Natural killer cell (primary cell): Measurements from ENCODE around the gene IFT22. TPM values are rescaled to one million over a fixed set of nuclear protein-coding genes. Genes with fewer than 3 reads are reported as not detected.
"Not testable (repeated sequence)": the region's sequence is repeated elsewhere in the genome, so short reads cannot be mapped to it uniquely, and the experiment has no call there.

Experiments
- ATAC-seq, 3 donors: fragments of 150-1000 bp in 2 of 3; fragments of 200-7000 bp in 1 of 3; cut with Tn5 transposase; 1 replicate in 1 of 3; 2 replicates in 2 of 3; pipeline ENCODE4 v1.10.0; 2021; ENCODE audit warnings: mild to moderate bottlenecking in 2 of 3, moderate library complexity in 2 of 3
- DNase-seq, 2 donors: peaks; one replicate each; pipeline versions ENCODE4 v3.0.0 to v3.0.0-alpha.2; 2013 to 2021; ENCODE audit warnings: mixed read lengths in 1 of 2
- H3K27ac ChIP-seq: one replicate; pipeline ENCODE4 v1.5.1; 2013; ENCODE audit warnings: mild to moderate bottlenecking, low read length
- H3K27me3 ChIP-seq: one replicate; pipeline ENCODE4 v1.6.1; 2013; ENCODE audit warnings: low read length; ENCODE audit not compliant: control insufficient read depth, insufficient read depth
- H3K36me3 ChIP-seq: one replicate; pipeline ENCODE4 v1.6.1; 2013; ENCODE audit warnings: low read length; ENCODE audit not compliant: control insufficient read depth, insufficient read depth
- H3K4me1 ChIP-seq: one replicate; pipeline ENCODE4 v1.6.1; 2013; ENCODE audit warnings: low read length; ENCODE audit not compliant: control insufficient read depth, insufficient read depth
- H3K4me3 ChIP-seq: one replicate; pipeline ENCODE4 v1.5.1; 2013; ENCODE audit warnings: low read length
- H3K9me3 ChIP-seq: one replicate; pipeline ENCODE4 v1.6.1; 2013; ENCODE audit warnings: low read length; ENCODE audit not compliant: control insufficient read depth, insufficient read depth
- H3K27ac Mint-ChIP-seq, 2 donors: one replicate each; pipeline ENCODE4 v1.8.0; 2022; ENCODE audit warnings: mild to moderate bottlenecking in 2 of 2, mixed read lengths in 2 of 2, moderate library complexity in 1 of 2
- H3K27me3 Mint-ChIP-seq, 2 donors: one replicate each; pipeline ENCODE4 v1.8.0; 2022; ENCODE audit warnings: low read depth in 2 of 2, mixed read lengths in 2 of 2
- H3K36me3 Mint-ChIP-seq: one replicate; pipeline ENCODE4 v1.8.0; 2022; ENCODE audit warnings: mixed read lengths
- H3K4me1 Mint-ChIP-seq, 2 donors: one replicate each; pipeline ENCODE4 v1.8.0; 2022; ENCODE audit warnings: mixed read lengths in 2 of 2
- H3K4me3 Mint-ChIP-seq: one replicate; pipeline ENCODE4 v1.8.0; 2022; ENCODE audit warnings: mild to moderate bottlenecking, moderate library complexity, mixed read lengths
- H3K9me3 Mint-ChIP-seq, 2 donors: one replicate each; pipeline ENCODE4 v1.8.0; 2022; ENCODE audit warnings: mixed read lengths in 2 of 2
- WGBS: methylation state at CpG from one replicate; pipeline ENCODE4 v1.1.7; 2013; ENCODE audit warnings: missing lambda C conversion rate; ENCODE audit not compliant: insufficient coverage; 5-methylcytosine and 5-hydroxymethylcytosine counted together
- intact Hi-C: fragments of 100-400 bp; cut with micrococcal nuclease; formaldehyde crosslinking; loops from one replicate; pipeline ENCODE4 v1.14.2; 2022
- total RNA-seq, 4 donors: library from RNA; stranded (reverse); fragments of 120-200 nt in 1 of 4; gene quantifications; one replicate each; pipeline versions ENCODE4 v1.2.3 to v1.2.4, GENCODE V29; 2013 to 2022
- TF ChIP-seq, protein P1 (sequence below): fragments of 200-600 bp; IDR thresholded peaks from one replicate; pipeline ENCODE4 v1.8.0; 2022; ENCODE audit warnings: antibody characterized with exemption

Gene IFT22
- total RNA-seq, 3 donors from 2014 or later (not counting 1 experiment from before 2014, with no cell fraction given): 2.9 to 3.8 (median 3.7) TPM

DNA sequence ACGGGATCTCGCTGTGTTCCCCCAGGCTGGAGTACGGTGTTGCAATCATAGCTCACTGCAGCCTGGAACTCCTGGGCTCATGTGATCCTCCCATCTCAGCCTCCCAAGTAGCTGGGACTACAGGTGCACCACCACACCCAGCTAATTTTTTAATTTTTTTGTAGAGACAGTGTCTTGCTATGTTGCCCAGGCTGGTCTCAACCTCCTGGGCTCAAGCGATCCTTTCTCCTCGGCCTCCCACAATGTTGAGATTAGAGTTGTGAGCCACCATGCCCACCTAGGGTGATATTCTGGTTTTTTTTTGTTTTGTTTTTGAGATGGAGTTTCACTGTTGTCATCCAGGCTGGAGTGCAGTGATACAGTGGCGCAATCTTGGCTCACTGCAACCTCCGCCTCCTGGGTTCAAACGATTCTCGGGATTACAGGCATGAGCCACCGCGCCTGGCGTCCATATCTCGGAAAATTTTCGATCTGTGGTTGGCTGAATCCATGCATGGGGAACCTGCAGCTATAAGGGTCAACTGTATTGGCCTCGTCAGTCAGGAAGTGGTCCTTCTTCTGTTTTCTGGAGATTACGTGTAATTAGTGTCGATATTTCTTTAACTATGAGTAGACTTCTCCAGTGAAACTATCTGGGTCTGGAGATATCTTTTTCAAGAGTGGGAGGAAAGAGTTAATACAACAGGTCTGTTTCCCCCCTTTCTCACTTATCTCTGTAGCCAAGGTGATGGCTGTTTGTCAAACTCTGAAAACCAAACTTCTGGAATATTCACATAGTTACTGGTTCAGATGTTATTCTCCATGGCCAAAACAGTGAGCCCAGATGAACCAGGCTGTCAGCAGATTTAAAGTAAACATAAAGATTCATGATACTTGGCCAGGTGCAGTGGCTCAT, 55.7 kb downstream of the IFT22 start:
- Mint-ChIP-seq H3K27ac (no peak overlapping the region), H3K4me3 (no peak overlapping the region), H3K4me1 (no peaks in the 10 kb centered on the region), H3K9me3 (no peaks in the 10 kb centered on the region), H3K36me3 (no peaks in the 10 kb centered on the region), H3K27me3 (peaks cover 4 to 14% of the 10 kb centered on the region in 2 donors)
- H3K36me3 ChIP-seq: no peaks in the 10 kb centered on the region
- no peak overlapping the region for H3K4me3 ChIP-seq
- H3K27me3 ChIP-seq: no peaks in the 10 kb centered on the region
- H3K27ac ChIP-seq: no peak overlapping the region
- ATAC-seq (no peak), DNase-seq (no peak)
- 65% methylated on average over 17 of the region's 17 CpGs for WGBS
- H3K9me3 ChIP-seq: no peaks in the 10 kb centered on the region
- intact Hi-C loops: no loop called here
- no peaks in the 10 kb centered on the region for H3K4me1 ChIP-seq
- TF ChIP-seq, protein P1, sequence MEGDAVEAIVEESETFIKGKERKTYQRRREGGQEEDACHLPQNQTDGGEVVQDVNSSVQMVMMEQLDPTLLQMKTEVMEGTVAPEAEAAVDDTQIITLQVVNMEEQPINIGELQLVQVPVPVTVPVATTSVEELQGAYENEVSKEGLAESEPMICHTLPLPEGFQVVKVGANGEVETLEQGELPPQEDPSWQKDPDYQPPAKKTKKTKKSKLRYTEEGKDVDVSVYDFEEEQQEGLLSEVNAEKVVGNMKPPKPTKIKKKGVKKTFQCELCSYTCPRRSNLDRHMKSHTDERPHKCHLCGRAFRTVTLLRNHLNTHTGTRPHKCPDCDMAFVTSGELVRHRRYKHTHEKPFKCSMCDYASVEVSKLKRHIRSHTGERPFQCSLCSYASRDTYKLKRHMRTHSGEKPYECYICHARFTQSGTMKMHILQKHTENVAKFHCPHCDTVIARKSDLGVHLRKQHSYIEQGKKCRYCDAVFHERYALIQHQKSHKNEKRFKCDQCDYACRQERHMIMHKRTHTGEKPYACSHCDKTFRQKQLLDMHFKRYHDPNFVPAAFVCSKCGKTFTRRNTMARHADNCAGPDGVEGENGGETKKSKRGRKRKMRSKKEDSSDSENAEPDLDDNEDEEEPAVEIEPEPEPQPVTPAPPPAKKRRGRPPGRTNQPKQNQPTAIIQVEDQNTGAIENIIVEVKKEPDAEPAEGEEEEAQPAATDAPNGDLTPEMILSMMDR: no peak

DNA sequence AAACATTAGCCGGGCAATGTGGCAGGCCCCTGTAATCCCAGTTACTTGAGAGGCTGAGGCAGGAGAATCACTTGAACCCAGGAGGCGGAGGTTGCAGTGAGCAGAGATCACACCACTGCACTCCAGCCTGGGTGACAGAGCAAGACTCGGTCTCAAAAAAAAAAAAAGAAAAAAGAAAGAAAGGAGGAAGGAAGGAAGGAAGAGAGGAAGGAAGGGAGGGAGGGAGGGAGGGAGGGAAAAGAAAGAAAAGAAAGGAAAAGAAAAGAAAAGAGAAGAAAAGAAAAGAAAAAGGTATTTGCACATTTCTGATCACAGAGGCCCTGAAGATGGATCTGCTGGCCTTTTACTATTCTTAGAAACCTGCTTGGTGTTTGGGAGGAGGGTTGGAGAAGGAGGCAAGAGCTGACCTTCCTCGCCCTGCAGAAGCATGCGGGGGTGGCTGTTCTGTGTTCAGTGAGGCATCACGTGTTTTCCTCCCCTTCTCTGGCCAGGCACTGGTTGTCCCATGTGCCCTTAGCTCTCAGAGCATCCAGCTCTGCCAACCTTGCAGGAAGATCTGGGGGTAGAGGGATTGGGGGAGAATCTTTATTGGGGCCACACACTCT, 57.4 kb downstream of the IFT22 start:
- H3K27ac ChIP-seq, ATAC-seq, H3K4me3 ChIP-seq, H3K4me1 Mint-ChIP-seq, H3K4me1 ChIP-seq, H3K36me3 ChIP-seq, H3K9me3 ChIP-seq, H3K27ac Mint-ChIP-seq, H3K27me3 ChIP-seq, H3K9me3 Mint-ChIP-seq, DNase-seq, H3K4me3 Mint-ChIP-seq, H3K36me3 Mint-ChIP-seq, intact Hi-C loops: not testable (repeated sequence)
- peaks cover 4 to 14% of the 10 kb centered on the region in 2 donors for H3K27me3 Mint-ChIP-seq
- WGBS: 68% methylated on average over 6 of the region's 6 CpGs

Other genes starting within 250 kb of the IFT22 start
- gene TRIM56, start 236.3 kb downstream of the IFT22 start, total RNA-seq: 10 to 100 TPM; 53.6 to 75.8 (median 63.9) TPM
- 1 to 10 TPM in 2 of 3 donors, under 1 TPM in 1; 0.48 to 5.5 (median 1.1) TPM for gene SERPINE1, start 194.7 kb downstream of the IFT22 start, total RNA-seq
- 1 to 10 TPM; 4.3 to 7.0 (median 5.0) TPM for gene AP1S1, start 167.3 kb downstream of the IFT22 start, total RNA-seq
- gene VGF, start 156.2 kb downstream of the IFT22 start, total RNA-seq: not detected
- not detected for gene NAT16, start 141.5 kb downstream of the IFT22 start, total RNA-seq
- not detected for gene MOGAT3, start 120.8 kb downstream of the IFT22 start, total RNA-seq
- gene PLOD3, start 104.2 kb downstream of the IFT22 start, total RNA-seq: 10 to 100 TPM; 41.7 to 54.5 (median 45.0) TPM
- 10 to 100 TPM; 53.7 to 63.5 (median 60.9) TPM for gene ZNHIT1, start 103.6 kb downstream of the IFT22 start, total RNA-seq
- gene CLDN15, start 84.0 kb downstream of the IFT22 start, total RNA-seq: 10 to 100 TPM; 13.7 to 22.0 (median 19.3) TPM
- 100 to 1,000 TPM in 2 of 3 donors, 10 to 100 TPM in 1; 99.9 to 119 (median 105) TPM for gene FIS1, start 76.7 kb downstream of the IFT22 start, total RNA-seq
- under 1 TPM in 1 of 3 donors, not detected in 2; 0.16 TPM for gene COL26A1, start 41.1 kb upstream of the IFT22 start, total RNA-seq